Endodermal cell (in vitro differentiated cells): Measurements from ENCODE around the gene UBC. TPM values are rescaled to one million over a fixed set of nuclear protein-coding genes. Genes with fewer than 3 reads are reported as not detected.
A peak's percentile ranks its signal among the peaks of the same experiment; 100 is the strongest.

ENCODE experiments used
- DNase-seq: peaks from one replicate; pipeline ENCODE4 v3.0.0-alpha.2; 2017
- H3K27ac ChIP-seq: 2 replicates; pipeline ENCODE4 v1.5.1; 2013; ENCODE audit warnings: mild to moderate bottlenecking, low read depth, low read length, moderate library complexity
- H3K27me3 ChIP-seq: 2 replicates; pipeline ENCODE4 v1.6.1; 2013; ENCODE audit warnings: mild to moderate bottlenecking, low read length, moderate library complexity; ENCODE audit not compliant: insufficient read depth, control insufficient read depth, poor library complexity, severe bottlenecking
- H3K36me3 ChIP-seq: 2 replicates; pipeline ENCODE4 v1.7.0; 2013; ENCODE audit warnings: mild to moderate bottlenecking, low read length, moderate library complexity; ENCODE audit not compliant: control insufficient read depth, insufficient read depth
- H3K4me1 ChIP-seq: one replicate; pipeline ENCODE4 v1.7.0; 2013; ENCODE audit warnings: low read length; ENCODE audit not compliant: control insufficient read depth, insufficient read depth
- H3K4me3 ChIP-seq: 2 replicates; pipeline ENCODE4 v1.5.1; 2013; ENCODE audit warnings: mild to moderate bottlenecking, low read length, moderate library complexity
- H3K9ac ChIP-seq: 2 replicates; pipeline ENCODE4 v1.6.1; 2013; ENCODE audit warnings: mild to moderate bottlenecking, low read length, moderate library complexity; ENCODE audit not compliant: poor library complexity, severe bottlenecking; ENCODE audit errors: extremely low read depth
- H3K9me3 ChIP-seq: 2 replicates; pipeline ENCODE4 v1.6.1; 2013; ENCODE audit warnings: mild to moderate bottlenecking, low read length, moderate library complexity; ENCODE audit not compliant: control insufficient read depth
- H3K27ac Mint-ChIP-seq: 2 replicates; pipeline ENCODE4 v1.8.0; 2020; ENCODE audit warnings: mixed read lengths
- H3K27me3 Mint-ChIP-seq: 2 replicates; pipeline ENCODE4 v1.8.0; 2021; ENCODE audit warnings: mild to moderate bottlenecking, mixed read lengths; ENCODE audit not compliant: insufficient read depth
- H3K36me3 Mint-ChIP-seq: 2 replicates; pipeline ENCODE4 v1.8.0; 2020; ENCODE audit warnings: low read depth, mixed read lengths
- H3K4me1 Mint-ChIP-seq: 2 replicates; pipeline ENCODE4 v1.8.0; 2020; ENCODE audit warnings: mixed read lengths
- H3K4me3 Mint-ChIP-seq: 2 replicates; pipeline ENCODE4 v1.8.0; 2020; ENCODE audit warnings: mild to moderate bottlenecking, moderate library complexity, mixed read lengths
- H3K9me3 Mint-ChIP-seq: 2 replicates; pipeline ENCODE4 v1.8.0; 2020; ENCODE audit warnings: mild to moderate bottlenecking, mixed read lengths
- CTCF ChIP-seq: fragments of 200-600 bp; sonication (generic); conservative IDR thresholded peaks from 2 replicates; pipeline ENCODE4 v1.5.0; 2021; ENCODE audit warnings: antibody characterized with exemption, mild to moderate bottlenecking
- whole genome bisulfite sequencing, 2 experiments: methylation state at CpG; one replicate each; pipeline versions ENCODE4 v1.1.5 to v1.1.7; 2013; ENCODE audit warnings: missing lambda C conversion rate in 2 of 2, mixed read lengths in 1 of 2; ENCODE audit not compliant: insufficient coverage in 1 of 2, insufficient read length in 1 of 2; 5-methylcytosine and 5-hydroxymethylcytosine counted together
- total RNA-seq, 2 donors: library from RNA; stranded (reverse); fragmentation: NEBNext Ultra II Directional in 1 of 2; extraction: Animal tissue kit (Norgen Biotek cat#: 25700) in 1 of 2; gene quantifications; 2 replicates in 1 of 2; 3 replicates in 1 of 2; pipeline ENCODE4 v1.2.1, GENCODE V29; 2021

Gene UBC
- total RNA-seq, 2 donors from 2014 or later = 580 to 625 TPM

- no peaks in the 10 kb centered on the region for H3K36me3 Mint-ChIP-seq
- Histone ChIP-seq H3K4me1 (no peaks in the 10 kb centered on the region), H3K27ac (no peak overlapping the region), H3K36me3 (no peaks in the 10 kb centered on the region), H3K4me3 (no peak overlapping the region), H3K27me3 (no peaks in the 10 kb centered on the region), H3K9me3 (peaks cover 5% of the 10 kb centered on the region), H3K9ac (no peak overlapping the region)
- peak; percentile 71 for TF ChIP-seq CTCF
- H3K27me3 Mint-ChIP-seq = no peaks in the 10 kb centered on the region
- H3K4me1 Mint-ChIP-seq = peaks cover 3% of the 10 kb centered on the region
- peaks cover 6% of the 10 kb centered on the region for H3K9me3 Mint-ChIP-seq
- 68 to 73% methylated on average over 12 to 17 of the region's 18 CpGs for WGBS, 2 experiments
- H3K27ac Mint-ChIP-seq = no peak overlapping the region
- H3K4me3 Mint-ChIP-seq = no peak overlapping the region
- DNase-seq = peak; percentile 78
Measured at GRCh38 chr12:124898200-124898922, 16.1 kb downstream of the UBC start.

- Histone ChIP-seq H3K9ac (no peak overlapping the region), H3K9me3 (peaks cover 5% of the 10 kb centered on the region), H3K27ac (no peak overlapping the region), H3K27me3 (no peaks in the 10 kb centered on the region), H3K4me3 (no peak overlapping the region), H3K4me1 (no peaks in the 10 kb centered on the region), H3K36me3 (no peaks in the 10 kb centered on the region)
- H3K27ac Mint-ChIP-seq = no peak overlapping the region
- no peak for TF ChIP-seq CTCF
- no peak for DNase-seq
- WGBS, 2 experiments = 89 to 100% methylated on average over 4 to 5 of the region's 5 CpGs
- no peaks in the 10 kb centered on the region for H3K27me3 Mint-ChIP-seq
- H3K9me3 Mint-ChIP-seq = peaks cover 6% of the 10 kb centered on the region
- peaks cover 3% of the 10 kb centered on the region for H3K4me1 Mint-ChIP-seq
- no peak overlapping the region for H3K4me3 Mint-ChIP-seq
- no peaks in the 10 kb centered on the region for H3K36me3 Mint-ChIP-seq
Measured at GRCh38 chr12:124896461-124896860, 18.0 kb downstream of the UBC start.

GRCh38 chr12:124893792-124894516 lies 20.5 kb downstream of the UBC start:
- Mint-ChIP-seq H3K4me1 (no peaks in the 10 kb centered on the region), H3K36me3 (no peaks in the 10 kb centered on the region), H3K27me3 (no peaks in the 10 kb centered on the region), H3K27ac (no peak overlapping the region), H3K4me3 (no peak overlapping the region), H3K9me3 (peaks cover 6% of the 10 kb centered on the region)
- no peak overlapping the region for H3K27ac ChIP-seq
- H3K27me3 ChIP-seq = no peaks in the 10 kb centered on the region
- no peak overlapping the region for H3K9ac ChIP-seq
- WGBS, 2 experiments = 92 to 94% methylated on average over 6 to 8 of the region's 9 CpGs
- no peak overlapping the region for H3K4me3 ChIP-seq
- no peak for TF ChIP-seq CTCF
- H3K4me1 ChIP-seq = no peaks in the 10 kb centered on the region
- DNase-seq = no peak
- peaks cover 5% of the 10 kb centered on the region for H3K9me3 ChIP-seq
- no peaks in the 10 kb centered on the region for H3K36me3 ChIP-seq
